NCI-H1694 treated with DMSO at 0.1 percent for 48 hours (cell line): Measurements from ENCODE around the gene SH3TC2.

Source experiments
- DNase-seq: peaks from one replicate; lab custom pipeline; 2025; lab: John Stamatoyannopoulos, UW

The SH3TC2 gene

DNA sequence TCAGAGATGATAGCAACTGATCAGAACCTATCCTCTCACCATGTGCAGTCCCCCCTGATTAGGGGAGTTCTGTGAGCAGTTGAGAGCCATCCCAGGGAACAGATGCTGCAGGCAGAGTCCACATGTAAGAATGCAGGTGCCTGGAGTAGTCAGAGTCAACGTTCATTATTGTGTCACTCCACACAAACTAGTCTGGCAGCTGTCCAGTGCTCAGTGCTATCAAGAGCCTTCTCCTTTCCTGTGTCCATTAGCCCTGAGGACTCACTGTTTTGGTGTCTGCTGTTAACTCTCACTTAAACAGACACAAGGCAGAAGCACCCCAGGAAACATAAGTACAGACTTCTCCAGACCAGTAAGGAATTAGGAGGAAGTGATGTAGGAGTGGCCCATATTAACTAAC lies 2.5 kb downstream of the SH3TC2 start:
- no peak for DNase-seq

DNA sequence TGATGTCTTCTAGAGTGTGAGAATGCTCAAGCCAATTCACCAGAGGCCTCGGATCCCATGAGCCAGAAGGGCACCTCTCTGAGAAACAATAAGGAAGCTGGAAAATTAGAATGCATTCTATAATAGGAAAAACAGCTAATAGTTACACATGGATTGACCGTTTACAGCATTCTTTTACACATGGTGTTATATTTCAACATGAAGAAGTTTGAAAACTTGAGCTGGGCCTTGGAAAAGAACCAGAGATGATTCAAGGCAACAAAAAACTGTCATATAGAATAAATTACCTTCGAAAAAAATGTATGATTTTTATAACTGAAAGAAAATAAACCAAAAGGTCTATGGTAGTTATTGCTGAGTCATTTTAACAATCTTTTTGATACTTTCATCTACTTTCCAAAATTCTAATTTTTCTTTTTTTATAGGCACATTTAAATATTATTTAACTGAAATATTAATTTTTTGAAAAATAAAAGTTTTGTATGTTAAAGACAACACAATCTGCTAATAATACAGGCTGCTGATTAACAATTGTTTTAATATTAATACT lies 6.2 kb downstream of the SH3TC2 start:
- no peak for DNase-seq

DNA sequence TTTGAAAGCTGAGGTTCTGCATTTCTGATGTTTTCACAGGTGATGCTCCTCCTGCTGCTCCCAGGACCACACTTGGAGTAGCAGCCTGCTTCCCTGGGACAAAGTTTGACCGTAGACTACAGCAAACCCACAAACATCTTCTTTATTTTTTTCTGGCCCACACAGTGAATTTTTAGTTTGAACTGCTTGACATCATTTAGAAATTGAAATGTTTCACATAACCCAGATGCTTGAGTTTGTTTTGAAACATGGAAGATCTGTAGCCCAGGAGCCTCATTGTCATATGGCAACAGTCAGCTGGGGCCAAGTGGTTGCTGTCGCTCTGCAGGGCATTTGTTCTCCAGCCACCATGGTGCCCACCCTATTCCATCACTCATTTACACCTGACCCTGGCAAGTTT lies 8.4 kb downstream of the SH3TC2 start:
- DNase-seq, result no peak

DNA sequence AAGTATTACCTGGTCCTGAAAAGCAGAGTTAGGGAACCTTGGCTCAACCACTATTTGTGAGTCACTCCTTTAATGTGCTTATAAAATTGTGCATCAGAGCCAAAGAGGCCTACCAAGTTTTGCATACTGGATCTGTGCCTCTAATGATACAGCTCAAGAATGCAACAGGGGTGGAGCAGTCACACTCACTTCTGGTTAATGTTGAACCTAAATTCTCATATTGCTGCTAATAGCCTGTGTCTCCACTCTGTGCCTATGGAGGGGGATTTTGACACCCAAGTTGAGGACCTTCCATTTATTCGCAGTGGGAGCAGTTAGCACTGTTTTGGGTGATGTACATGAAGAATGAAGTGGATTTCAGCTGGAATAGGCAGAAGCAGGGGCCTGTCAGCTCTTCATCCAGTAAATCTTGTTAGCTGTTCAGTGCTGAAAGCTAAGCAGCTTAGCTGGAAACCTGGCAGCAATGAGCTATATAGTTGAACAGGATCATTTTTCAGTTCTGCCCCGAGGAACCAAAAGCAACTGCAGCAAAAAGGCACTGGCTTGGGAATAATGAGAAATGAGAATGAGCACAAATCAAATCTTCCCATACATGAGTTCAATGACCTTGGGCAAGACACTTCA lies 9.7 kb downstream of the SH3TC2 start:
- no peak for DNase-seq

DNA sequence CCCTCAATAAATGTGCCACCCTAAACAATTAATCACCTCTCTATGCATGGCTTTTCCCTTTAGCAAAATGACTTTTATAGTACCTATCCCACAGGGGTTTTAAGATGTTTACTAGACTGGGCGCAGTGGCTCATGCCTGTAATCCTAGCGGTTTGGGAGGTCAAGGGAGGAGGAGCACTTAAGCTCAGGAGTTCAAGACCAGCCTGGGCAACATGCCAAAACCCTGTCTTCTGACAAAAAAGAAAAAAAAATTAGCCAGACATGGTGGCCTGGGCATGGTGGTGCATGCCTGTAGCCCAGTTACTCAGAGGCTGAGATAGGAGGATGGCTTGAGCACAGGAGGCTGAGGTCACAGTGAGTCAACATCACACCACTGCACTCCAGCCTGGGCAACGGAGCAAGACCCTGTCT lies 13.5 kb downstream of the SH3TC2 start:
- DNase-seq, result no peak

DNA sequence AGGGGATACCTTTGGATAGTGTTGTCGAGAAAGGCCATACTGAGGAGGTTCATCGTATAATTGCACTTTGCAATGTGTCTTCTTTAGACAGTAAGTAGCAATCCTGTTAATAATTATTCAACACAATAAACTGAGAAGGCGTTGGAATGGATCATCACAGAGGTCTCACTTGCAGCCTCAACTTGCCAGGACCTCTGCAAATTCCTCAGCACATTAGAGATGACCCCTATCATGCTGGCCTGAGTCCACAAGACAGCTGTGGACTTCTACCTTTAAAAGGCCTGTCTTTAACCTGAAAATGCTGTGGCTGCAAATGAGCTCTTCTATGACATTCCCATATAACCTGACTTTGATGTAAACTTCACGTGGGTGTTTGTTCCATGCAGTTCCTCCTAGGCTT lies 14.1 kb downstream of the SH3TC2 start:
- no peak for DNase-seq

DNA sequence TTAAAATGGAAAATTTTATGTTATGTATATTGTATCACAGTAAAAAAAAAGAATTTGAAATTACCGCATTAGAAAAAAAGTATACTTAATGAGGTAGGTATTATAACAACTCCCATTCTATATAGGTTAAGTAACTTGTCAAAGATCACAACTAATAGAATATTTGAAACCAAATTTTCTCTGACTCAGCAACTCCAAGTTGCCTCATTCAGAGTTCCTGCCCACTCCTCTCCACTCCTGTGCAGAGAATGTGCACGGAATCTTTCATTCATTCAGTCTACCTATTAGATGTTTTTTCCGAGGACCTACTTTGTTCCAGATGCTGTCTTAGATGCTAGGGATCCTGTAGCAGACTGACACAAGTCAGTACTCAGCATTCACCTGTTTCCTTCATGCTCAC lies 15.4 kb downstream of the SH3TC2 start:
- DNase-seq, result no peak

DNA sequence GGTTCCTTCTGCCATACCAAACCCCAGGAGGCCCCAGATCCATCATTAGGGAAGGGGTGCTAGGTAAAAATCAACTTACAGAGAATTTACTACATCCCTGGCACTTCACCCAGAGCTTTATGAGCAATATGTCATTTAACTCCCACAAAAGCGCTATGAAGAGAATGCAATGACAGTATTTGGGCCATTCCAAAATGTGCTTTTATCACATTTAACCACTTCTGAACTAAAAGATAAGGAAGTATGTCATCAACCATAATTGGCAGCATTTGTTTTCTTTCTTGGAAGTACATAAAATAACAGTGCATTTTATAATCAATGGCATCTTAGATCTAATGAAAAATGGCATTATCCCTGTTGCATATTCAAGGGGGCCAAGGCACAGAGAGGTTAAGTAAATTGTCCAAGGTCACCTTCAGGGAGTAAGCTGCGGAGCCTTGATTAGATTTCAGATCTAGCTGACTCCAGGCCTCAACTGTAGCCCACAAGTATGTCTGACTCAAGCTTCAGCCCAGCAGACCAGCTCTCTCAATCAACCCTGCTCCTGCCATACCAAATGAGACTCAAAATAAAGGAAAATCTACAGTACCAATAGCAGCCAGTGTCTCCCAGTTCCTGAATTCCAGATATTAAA lies 16.5 kb downstream of the SH3TC2 start:
- DNase-seq, result no peak

DNA sequence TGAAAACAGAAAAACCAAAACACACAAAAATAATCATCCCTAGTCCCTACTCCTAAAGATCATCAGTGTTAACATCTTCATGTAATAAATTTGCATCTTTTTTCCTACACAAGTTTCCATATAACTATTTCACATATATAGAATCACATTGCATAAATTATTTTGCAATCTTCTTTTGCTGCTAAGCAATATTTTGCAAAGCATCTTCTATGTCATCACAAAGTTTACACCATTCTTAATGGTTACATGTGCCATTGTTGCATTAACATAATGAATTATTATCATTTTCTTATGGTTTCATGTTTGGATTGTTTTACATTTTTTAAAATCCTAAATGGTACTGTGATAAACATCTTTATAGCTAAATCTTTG lies 17.8 kb downstream of the SH3TC2 start:
- no peak for DNase-seq

DNA sequence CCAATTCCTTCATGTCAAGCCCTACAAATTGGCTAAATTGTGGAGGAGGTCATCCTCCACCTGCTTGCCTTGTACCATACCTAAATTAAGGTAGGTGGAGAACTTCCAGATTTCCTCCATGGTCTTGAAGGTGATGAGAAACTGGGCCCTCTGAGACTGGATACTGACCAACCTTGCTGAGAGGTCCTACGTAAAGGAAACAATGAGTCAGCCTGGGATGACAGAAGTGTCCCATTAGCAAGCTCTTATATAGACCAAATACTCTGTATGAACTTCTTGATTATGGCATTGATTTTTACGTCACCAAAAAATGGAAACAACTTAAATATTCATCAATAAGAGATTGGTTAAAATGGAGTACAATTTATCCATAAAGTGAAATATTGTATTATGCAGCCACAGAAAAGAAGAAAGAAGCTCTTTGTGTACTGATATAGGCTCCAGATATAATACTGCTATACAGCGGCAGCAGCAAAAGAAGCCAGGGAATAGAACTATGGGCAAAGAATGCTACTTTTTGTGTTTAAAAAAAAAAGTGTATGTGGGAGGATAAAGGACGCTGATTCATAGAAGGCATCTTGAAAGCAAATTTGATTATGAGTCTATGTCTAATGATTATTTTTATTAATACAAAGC lies 18.3 kb downstream of the SH3TC2 start:
- DNase-seq, result no peak

DNA sequence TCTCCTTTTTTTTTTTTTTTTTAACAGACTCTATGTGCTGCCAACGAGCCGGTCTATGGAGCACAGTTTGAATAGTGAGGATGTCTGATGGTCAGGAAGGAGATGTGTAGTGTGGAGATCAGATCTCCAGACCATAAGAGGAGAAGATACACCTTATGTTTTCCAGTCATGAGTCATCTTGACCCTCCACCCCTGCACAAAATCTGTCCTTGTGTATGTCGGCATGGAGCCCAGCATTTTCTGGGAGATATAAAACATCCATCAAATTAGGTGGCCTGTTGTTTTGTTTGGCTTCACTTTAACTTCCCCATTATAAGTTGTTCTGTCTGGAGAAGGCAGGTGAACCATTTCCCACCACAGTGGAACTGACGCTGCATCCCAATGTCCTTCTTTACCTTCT lies 19.2 kb downstream of the SH3TC2 start:
- no peak for DNase-seq

DNA sequence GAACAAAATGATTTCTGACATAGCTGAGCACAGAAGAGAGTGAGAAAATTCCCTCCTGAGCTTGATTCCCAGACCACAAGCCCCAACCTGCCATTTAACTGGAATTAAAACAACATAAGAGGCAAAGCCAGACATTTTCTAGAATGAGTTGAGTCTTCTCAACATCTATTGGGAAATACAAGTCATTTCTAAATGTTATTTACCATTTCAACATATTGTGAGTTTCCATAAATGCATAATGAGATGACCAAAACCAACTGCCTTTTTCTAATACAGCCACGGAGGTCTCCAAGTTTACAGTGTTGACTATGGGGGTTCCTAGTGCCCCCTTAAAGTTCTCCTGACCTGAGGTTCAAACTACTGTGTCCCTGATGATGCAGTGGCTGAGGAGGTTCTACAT lies 20.0 kb downstream of the SH3TC2 start:
- no peak for DNase-seq

DNA sequence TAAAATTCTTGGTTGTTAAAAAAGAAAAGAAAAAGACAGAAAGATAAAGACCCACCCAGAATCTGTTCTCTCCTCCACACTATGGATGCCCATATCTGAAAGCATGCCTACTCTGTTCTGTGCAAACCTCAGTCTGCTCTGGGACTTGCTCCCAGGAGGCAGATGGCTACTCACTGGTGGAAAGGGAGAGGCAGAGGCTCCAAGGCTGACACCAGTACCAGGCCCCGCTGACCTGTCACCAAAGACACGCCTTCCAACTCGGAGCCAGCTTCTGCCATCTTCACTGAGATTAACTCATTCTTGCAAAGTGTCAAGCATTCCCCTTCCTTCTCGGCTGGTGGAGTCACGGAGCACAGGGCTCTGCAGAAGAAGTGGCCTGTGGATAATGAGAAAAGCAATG lies 21.6 kb downstream of the SH3TC2 start:
- DNase-seq, result no peak

DNA sequence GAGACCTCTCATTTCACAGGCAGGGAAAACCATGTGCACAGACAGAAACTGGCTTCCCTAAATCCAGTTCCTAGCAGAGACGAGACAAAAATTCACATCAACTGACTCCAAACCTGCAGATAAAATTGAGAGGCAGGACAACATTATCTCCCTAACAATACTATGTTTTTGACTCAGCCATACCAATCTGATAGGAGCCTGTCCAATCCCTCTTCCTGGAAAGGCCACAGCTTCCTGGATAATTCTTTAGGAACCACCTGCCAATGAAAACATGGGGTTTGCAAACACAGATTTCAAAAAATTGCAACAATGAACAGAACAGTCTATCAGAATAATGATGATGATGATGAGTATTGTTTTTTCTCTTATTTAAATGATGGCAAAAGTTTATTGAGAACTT lies 22.4 kb downstream of the SH3TC2 start:
- no peak for DNase-seq

DNA sequence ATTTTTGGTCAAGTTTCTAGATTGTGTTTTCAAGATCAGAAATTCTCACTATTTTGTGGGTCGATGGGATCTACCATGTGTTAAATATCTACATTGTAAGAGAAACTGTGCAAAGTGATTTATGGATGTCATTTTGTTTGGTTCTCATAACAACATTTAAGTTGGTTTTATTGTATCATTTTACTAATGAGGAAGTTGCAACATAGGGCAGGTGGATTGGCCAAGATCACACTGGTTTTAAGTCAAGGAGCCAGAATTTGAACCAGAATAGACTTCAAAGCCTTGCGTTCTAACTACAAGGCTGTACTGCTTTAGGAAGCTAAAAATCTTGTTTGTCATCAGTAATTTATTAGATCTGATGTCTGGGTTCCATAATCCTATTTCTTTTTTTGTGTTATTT lies 23.4 kb downstream of the SH3TC2 start:
- DNase-seq, result no peak

DNA sequence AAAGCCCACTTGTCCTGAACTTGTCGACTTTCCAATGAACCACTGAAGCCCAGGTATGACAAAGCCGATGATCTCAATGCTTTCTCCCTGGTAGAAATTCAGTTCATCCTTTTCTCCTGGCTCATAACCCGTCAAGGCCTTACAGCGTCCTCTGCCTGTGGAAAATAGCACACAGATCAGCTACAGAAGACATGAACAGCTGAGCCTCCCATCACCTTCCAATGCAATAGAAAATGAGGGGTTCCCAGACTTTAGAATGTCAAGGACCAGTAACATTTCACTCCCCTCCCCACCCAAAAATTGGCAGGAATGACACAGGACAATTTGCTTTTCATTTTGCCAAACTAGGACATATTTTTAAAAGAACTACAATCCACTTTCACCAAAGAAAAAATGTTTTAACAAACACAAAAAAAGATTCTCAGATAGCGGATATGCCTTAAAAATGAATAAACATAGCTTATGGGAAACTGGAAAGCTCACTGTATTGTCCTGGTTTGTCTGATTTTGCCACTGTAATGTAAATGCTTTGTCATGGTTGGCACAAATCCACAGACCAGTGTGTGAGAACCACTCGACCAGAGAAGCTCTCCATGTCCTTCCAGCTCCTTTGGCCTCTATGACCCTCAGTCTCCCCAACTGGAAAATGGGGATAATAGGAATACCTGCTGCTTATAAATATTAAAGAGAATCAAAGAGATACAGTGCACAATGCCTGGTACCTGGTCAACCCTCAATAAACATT lies 24.4 kb downstream of the SH3TC2 start:
- no peak for DNase-seq

DNA sequence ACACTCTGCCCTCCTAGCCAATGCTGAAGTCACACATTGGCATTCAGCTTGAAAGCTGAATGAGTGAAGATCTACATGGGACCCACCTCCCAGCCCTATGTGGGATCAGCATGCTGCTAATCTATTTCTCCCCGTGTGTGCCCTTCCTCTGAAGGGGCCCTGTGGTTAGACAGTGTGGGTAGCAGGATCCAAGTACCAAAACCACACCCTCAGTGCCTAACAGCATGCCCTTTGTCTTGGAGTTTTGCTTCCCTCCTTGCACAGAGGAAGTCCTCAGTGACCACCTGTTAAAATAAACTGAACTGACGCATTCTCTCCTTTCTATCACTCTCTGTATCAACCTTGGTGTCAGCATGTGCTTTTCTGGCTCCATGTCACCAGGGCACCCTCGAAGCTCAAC lies 25.0 kb downstream of the SH3TC2 start:
- no peak for DNase-seq

DNA sequence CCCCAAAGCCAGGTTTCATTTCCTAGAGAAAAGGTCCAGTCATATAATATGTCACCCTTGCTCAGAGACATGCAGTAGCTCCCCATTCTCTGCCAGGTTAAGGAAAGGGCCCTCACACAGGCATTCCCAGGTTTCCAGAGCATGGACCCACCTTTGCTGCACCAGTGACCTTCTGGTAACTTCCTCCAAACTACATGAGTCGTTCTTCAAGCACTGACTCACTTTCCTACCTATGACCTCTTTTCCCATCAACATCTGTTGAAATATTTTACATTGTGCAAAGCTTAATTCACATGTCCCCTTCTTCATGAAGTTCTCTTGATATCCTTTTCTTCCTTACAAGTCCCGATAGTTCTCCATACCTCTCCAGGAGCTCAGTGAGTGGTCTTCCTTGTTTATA lies 25.9 kb downstream of the SH3TC2 start:
- DNase-seq, result no peak

DNA sequence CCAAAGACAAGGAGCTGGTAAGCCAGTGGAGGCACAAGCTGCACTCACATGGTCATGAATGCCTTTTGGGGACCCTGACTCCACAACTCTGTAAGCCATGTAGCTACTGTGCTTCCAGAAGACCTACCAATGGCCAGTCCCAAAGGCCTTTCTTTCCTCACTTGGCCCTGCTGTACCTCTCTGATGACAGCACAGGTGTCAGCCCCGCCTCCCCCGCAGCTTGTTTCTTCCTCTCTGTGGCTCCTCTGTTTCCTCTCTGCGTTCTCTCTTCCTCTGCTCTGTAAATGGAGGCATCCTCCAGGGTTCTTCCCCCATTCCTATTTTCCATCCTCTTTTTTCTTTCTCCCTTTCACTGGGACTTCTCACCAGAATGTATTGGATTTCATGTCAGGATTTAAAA lies 26.7 kb downstream of the SH3TC2 start:
- no peak for DNase-seq

DNA sequence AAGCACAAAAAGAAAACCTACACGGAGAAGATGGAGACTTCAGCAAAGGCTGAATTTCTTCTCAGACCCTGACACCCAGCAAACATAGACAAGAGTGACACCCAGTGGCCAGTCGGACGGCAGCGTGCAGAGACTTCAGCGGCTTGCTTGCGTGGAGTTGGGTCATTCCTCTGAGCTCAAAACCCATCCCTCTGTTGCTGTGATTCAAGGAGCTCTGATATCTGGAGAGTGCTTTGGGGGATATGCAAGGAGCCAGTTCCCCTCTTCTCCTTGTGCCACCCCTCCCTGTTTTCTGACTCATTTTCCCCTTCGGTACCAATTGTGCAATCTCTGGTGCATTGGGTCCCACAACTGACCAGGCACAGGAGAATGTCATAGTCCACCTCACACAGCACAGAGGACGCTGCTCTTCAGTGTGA lies 27.5 kb downstream of the SH3TC2 start:
- peak; percentile 23 for DNase-seq

DNA sequence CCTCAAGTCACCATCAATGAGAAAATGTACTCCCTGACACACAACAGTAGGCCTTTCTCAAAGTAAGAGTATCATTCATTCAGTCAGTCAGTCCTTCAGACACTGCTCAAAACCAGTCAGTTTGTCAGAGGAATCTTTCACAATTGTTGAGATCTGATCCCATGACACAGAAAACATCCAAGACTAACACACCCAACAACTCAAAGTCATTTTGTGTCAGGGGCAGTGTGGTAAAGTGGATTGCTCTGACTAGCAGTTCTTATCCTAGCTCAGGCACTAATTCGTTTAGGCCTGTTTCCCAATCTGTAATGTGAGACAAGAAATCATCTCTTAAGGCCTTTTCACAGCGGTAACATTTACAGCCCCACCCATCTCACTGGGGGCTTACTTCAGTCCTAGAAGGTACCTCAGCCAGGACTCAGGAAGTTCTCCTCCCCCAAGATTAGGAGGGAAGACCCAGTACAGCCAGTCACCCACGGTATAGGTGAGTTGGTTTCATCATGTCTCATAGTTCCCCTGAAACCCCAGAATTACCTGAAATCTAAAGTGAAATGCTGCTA lies 31.9 kb downstream of the SH3TC2 start:
- no peak for DNase-seq

DNA sequence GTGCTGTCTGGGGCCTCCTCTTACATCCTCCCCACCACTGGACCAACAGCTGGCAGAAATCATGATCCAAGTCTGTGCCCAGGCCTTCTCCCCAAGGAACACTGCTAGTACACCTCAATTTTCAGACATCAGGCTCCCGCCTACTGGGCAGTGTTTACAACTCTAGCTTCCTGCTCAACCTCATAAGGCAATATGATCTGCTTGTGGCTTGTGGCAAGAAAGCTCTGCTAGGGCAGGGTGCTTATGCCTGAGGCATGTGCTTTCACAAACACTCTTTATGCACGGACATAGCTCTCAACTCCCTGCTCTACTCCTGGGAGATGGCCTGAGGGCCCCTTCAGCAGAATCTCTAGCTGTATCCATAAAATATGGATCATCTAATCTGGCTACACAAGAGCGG lies 32.5 kb downstream of the SH3TC2 start:
- no peak for DNase-seq

DNA sequence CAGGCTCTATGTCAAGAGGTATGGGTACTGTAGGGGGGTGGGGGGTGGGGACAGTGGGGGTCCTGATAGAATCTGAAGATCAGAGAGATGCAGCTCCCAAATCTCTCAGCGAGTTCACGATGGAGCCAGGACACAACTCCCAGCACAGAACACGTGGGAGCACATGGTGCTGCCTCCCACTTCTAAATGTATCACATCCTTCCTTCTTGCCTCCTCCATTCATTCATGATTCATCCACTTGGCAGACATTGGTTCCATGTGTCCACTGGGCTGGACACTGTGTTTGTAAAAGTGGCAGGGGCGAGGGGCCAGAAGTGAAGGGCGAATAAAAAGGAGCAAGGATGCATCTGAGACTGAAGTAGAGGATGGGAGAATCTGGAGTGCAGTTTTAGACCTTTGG lies 33.9 kb downstream of the SH3TC2 start:
- DNase-seq, result no peak
